Heart left ventricle (tissue), 13 donors: ENCODE results near the gene PRSS57.

Source experiments
- POLR2A ChIP-seq, 2 donors: fragments of 450-650 bp; IDR thresholded peaks; one replicate each; pipeline ENCODE4 v1.6.1; 2017; ENCODE audit warnings: antibody characterized with exemption in 2 of 2, mild to moderate bottlenecking in 2 of 2, moderate library complexity in 2 of 2
- TF ChIP-seq, protein P1 (sequence below), 12 donors: fragments of 200-600 bp; sonication (generic) in 4 of 12; IDR thresholded peaks; one replicate each; pipeline versions ENCODE4 v1.5.0 to v1.8.0; 2018 to 2022; ENCODE audit warnings: antibody characterized with exemption in 12 of 12, mild to moderate bottlenecking in 5 of 12
- donor health status: ischemic (EF 13 %, LVEDD 7.1; RV severe dilation, severe dysfunction).
- donor health status: DM: no; HTN: yes; CAD: no.
- donor health status: DM: no; HTN: no; CAD: no.
- donor health status: ischemic (EF 25% LVEDD 6.9; RV normal size, moderate dysfunction).
- donor health status: ischemic (EF 25% LVEDD 5.7; RV mildly dilated, moderate dysfunction).
- donor health status: ischemic (EF 35%, LVEDD 5.7; RV mildly dilated, moderate dysfunction).
- donor health status: nonischemic (EF 11% LVEDD 7.7; RV severe dilation, severe dysfunction).
- donor health status: DM: yes; HTN: yes; CAD: no.
- donor health status: PGD.
- donor health status: ischemic (EF 29% LVEDD 5.4; RV normal size, mild dysfunction).
- donor health status: nonischemic (EF 23%, LVEDD 6.1; RV moderate dilation, normal function).

DNA sequence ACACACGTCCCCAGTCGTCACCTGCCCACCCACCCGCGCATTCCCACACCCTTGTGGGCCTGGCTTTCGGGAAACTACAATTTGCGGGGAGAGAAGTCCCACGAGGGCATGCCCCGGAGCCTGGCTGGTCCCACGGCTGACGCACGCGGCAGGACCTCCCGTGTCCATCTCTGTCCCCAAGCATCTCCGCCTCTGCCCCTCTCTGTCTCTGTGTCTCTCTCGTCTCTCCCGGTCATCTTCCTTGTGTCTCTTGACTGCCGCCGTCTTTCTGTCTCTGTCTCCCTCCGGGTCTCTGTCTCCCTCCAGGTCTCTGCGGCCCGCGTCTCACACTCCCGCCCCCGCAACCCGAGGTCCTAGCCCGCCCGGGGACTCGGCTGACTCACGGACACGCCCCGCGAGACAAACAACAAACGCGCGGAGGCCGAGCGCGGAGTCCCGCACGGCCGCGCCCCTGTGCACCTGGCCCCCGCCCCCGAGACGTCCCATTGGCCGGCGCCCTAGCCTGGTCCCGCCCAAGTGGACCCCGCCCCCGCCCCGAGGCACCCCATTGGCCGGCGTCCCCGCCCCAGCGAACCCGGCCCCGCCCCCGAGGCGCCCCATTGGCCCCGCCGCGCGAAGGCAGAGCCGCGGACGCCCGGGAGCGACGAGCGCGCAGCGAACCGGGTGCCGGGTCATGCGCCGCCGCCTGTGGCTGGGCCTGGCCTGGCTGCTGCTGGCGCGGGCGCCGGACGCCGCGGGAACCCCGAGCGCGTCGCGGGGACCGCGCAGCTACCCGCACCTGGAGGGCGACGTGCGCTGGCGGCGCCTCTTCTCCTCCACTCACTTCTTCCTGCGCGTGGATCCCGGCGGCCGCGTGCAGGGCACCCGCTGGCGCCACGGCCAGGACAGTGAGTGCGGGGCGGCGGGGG, 55.7 kb downstream of the PRSS57 start, which contains the start of gene FGF22:
- TF ChIP-seq POLR2A (IDR thresholded peaks at IDR 0.05) = no peak
- TF ChIP-seq, protein P1, sequence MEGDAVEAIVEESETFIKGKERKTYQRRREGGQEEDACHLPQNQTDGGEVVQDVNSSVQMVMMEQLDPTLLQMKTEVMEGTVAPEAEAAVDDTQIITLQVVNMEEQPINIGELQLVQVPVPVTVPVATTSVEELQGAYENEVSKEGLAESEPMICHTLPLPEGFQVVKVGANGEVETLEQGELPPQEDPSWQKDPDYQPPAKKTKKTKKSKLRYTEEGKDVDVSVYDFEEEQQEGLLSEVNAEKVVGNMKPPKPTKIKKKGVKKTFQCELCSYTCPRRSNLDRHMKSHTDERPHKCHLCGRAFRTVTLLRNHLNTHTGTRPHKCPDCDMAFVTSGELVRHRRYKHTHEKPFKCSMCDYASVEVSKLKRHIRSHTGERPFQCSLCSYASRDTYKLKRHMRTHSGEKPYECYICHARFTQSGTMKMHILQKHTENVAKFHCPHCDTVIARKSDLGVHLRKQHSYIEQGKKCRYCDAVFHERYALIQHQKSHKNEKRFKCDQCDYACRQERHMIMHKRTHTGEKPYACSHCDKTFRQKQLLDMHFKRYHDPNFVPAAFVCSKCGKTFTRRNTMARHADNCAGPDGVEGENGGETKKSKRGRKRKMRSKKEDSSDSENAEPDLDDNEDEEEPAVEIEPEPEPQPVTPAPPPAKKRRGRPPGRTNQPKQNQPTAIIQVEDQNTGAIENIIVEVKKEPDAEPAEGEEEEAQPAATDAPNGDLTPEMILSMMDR (IDR thresholded peaks at IDR 0.05) = no peak
